Occipital lobe (tissue), 2 donors: Measurements from ENCODE around the gene SLC25A26. TPM values are rescaled to one million over a fixed set of nuclear protein-coding genes. Genes with fewer than 3 reads are reported as not detected.
"Not testable (repeated sequence)": the region's sequence is repeated elsewhere in the genome, so short reads cannot be mapped to it uniquely, and the experiment has no call there.

ENCODE experiments used
- DNase-seq: peaks from one replicate; lab custom pipeline; 2025; lab: John Stamatoyannopoulos, UW
- total RNA-seq: library from RNA; depleted of rRNA; stranded (reverse); fragments of >200 nt; gene quantifications from one replicate; pipeline ENCODE4 v1.2.3, GENCODE V29; 2014

Gene SLC25A26
- total RNA-seq, 1 donor from 2014 or later, result 39.0 TPM

DNA sequence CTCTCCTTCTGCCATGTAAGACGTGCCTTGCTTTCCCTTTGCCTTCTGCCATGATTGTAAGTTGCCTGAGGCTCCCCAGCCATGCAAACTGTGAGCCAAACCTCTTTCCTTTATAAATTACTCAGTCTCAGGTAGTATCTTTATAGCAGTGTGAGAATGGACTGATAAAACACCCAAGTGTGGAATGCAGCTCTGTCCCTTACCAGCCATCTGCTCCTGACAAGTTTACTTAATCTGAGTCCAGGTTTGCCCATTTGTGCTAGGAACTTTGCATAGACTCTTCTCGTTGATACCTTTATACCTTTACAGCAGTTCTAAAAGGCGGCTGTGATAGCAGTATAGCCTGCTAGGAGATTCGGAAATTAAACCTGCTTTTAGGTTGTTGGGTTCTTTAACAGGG lies 48.1 kb downstream of the SLC25A26 start:
- DNase-seq, result no peak

DNA sequence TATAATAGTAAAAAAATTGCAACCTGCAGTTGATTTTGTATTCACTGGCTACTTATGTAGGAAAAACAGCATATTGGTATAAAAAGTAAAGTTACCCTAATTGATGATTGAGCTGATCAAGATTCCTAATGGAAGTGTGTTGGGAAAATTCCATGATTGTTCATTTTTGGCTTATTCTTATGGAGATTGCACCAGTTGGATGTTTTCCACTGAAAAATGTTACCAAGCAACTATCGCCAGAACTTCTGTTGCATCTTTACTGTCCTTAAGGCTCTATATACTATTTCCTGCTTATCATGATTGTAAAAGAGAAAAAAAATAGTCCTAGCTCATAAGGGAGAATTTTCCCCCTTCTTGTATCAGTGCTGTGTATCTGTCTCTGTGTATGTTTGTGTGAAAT lies 48.6 kb downstream of the SLC25A26 start:
- no peak for DNase-seq

DNA sequence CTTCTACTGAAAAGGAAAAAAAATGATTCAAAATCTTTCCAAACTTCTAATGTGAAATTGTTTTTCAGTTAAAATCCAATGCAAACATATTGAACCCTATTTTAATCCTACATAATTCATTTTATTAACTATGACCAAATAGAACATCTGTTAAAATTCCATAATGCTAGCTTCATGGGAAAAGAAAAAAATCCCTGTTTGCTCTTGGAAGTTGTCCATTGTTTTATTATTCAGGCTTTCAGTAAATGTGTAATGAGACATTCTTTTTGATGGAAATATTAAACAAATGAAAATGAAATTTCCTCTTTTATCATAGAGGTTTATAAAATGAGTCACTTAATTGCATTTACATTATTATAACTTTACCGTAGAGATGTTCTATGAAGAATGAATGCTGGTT lies 49.5 kb downstream of the SLC25A26 start:
- no peak for DNase-seq

DNA sequence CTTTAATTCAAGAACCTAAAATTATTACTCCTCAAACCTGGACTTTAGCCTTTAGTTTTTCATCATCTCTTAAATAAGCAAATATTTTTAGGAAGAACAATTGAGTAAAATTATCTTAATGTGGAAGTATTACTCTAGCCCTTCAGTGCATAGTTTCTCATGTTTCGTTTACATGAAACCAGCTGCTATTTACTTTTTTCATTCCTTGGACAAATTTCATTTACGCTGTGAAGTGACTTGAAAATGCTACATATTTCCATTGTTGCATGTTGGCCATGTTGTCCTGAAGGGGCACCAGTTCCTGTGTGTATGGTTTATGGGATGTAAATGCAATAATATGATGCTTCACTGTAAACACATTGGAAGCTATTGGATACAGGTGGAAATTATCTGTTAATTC lies 49.9 kb downstream of the SLC25A26 start:
- no peak for DNase-seq

DNA sequence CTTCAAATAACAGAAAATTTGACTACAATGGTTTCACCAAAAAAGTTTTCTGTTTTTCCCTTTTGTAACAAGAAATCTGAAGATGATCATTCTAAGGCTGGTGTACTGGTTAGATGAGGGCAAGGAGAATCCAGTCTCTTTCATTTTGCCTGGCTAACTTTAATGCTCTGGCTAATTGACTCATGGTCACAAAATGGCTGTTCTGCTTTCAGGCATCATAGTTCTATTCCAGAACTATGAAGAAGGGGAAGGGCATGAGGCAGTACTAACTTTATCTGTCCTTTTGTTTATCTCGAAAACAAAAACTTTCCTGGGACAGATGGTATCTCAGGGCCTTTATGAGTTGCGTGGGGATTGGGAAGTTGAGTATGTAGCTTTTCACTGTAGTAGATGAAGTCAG lies 50.4 kb downstream of the SLC25A26 start:
- no peak for DNase-seq

DNA sequence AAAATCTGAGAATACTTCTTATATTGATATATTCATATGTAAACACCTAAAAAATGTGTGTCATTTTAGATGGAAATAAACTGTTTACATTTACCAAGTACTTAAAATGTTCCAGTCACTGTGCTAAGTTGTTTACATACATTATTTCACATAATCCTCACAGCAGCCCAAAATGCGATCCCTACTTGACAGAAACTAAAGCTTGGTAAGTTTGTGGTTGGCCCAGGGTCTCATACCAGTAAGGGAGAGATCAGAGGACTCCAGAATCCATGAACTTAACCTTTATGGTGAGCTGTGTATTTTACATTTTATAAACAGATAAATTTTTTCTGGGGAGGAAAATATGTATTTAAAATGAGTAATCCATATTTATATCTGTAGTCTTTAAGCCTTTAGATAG lies 51.2 kb downstream of the SLC25A26 start:
- no peak for DNase-seq

DNA sequence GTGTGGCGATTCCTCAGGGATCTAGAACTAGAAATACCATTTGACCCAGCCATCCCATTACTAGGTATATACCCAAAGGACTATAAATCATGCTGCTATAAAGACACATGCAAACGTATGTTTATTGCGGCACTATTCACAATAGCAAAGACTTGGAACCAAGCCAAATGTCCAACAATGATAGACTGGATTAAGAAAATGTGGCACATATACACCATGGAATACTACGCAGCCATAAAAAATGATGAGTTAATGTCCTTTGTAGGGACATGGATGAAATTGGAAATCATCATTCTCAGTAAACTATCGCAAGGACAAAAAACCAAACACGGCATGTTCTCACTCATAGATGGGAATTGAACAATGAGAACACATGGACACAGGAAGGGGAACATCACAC lies 54.0 kb downstream of the SLC25A26 start:
- not testable (repeated sequence) for DNase-seq

DNA sequence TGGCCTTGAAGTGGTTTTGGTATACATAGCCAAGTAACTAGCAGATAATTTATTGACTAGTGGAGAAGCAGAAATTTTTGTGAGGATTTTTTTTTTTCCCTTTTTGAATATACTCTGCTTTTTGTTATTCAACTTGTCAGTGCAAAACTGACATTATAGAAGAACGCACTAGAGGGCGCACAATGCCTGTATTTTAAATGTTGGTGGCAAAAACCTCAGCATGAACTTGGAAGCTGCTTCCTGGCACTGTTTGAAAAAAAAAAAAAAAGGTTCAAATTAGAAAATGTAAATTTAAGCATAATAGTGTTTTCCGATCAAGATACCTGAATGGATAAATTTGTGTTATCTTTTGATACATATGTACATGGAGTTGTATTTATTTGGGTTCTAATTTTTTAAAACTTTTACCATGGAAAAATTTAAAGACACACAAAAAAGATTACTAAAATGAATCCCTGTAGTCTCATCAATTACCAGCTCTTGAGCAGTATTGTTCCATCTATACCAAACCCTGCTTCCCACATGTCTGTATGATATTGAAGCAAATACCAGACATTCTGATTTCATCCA lies 56.0 kb downstream of the SLC25A26 start:
- peak; percentile 25 for DNase-seq

DNA sequence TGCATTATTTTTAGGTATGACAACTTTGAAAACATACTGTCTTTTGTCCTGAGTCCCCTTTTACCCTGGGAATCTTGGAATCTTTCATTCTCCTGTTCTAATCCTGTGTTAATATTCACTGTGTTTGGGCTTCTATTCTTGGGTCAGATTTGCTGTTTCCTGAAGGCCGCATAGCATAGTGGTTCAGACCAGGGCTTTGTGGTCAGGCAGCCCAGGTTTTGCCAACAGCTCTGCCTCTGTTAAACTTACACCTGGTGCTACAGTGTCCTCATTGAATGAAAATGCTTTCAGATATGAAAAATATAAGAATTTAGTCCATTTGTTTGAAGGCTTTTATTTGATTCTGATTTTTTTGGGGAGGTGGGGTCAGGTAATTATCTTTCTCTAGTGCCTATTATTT lies 58.4 kb downstream of the SLC25A26 start:
- DNase-seq, result no peak

DNA sequence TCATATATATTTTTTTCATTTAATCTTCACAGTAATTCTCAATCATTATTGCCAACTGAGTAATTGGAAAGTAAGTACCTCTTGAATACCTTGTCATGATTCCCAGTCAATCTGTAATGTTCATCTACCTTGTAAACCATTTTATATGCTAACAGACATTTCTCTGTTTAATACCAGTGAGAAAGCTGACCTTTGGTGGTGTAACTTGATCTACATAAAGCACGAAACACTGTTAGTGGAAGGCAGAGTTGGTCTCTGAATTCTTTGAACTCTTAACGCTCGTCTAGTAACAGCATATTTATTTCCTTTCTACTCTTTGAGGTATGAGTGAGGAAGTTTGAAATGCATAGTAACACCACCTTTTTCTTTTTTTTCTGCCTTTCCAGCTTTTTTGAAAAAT lies 59.5 kb downstream of the SLC25A26 start:
- no peak for DNase-seq

DNA sequence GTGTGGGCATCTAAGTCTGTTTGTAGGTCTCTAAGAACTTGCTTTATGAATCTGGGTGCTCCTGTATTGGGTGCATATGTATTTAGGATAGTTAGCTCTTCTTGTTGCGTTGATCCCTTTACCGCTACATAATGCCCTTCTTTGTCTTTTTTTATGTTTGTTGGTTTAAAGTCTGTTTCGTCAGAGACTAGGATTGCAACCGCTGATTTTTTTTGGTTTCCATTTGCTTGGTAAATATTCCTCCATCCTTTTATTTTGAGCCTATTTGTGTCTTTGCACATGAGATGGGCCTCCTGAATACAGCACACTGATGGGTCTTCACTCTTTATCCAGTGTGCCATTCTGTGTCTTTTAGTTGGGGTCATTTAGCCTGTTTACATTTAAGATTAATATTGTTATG lies 71.1 kb downstream of the SLC25A26 start:
- not testable (repeated sequence) for DNase-seq

DNA sequence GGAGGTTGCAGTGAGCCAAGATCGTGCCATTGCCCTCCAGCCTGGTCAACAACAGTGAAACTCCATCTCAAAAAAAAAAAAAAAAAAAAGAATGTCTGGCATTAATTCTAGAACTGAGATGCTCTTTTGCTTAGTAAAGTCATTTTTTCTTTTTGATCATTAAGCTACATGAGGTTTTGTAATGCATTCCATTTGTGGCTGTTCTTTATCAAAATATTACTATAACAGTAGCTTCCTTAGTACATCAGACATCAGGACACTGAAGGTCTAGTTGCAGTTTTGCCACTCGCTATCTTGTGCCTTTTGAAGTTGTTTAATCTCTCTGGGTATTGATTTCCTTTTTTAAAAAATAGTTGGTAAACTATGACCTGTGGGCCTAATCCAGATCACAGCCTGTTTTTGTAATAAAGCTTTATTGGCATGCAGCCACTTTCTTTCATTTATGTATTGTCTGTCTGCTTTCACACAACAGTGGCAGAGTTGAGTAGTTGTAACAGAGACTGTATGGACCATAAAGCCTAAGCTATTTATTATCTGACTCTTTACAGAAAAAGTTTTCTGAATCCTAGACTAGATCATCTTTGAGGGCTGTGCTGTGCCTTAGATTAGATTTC lies 76.6 kb downstream of the SLC25A26 start:
- no peak for DNase-seq

DNA sequence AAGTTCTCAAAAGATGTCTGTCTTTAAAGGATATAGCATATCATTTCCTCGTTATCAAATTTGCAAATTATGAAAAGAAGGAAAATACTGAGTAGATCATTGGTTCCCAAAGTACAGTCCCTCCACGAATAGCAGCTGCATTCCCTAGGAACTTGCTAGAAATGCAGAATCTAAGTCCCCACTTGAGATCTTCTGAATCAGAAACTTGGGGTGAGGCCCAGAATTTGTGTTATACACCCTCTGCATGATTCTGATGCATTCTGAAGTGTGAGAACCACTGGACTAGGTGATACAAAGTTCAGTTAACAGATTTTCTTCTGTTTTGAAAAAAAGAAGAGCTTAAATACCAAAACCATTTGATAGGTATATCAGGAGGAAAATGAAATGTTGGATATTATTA lies 77.1 kb downstream of the SLC25A26 start:
- DNase-seq, result no peak

DNA sequence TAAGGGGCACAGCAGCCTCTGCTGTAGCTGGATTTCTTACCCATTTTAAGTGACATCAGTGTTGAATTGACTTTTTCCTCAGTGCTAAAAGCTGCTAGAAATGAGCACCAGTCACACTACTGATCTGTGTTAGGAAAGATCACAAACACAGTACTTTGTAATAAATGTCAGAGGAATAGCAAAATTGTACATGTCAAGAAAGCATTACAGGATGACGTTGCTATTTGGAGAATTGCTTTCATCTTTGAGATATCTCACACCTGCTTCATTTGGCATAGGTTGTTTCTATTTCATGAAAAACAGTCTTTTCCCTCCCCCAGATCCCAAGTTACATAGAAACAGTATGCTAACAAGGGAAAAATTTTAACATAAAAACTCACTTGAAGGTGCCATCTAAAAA lies 77.8 kb downstream of the SLC25A26 start:
- DNase-seq, result no peak

DNA sequence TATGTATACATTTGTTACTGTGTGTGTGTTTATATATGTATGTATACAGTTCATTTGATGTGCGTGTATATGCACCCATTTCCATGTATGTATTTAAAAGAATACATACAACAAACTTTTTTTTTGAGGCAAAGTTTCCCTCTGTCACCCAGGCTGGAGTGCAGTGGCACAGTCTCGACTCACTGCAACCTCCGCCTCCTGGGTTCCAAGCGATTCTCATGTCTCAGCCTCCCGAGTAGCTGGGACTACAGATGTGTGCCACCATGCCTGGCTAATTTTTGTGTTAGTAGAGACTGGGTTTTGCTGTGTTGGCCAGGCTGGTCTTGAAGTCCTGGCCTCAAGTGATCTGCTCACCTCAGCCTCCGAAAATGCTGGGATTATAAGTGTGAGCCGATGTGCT lies 78.3 kb downstream of the SLC25A26 start:
- DNase-seq, result not testable (repeated sequence)

DNA sequence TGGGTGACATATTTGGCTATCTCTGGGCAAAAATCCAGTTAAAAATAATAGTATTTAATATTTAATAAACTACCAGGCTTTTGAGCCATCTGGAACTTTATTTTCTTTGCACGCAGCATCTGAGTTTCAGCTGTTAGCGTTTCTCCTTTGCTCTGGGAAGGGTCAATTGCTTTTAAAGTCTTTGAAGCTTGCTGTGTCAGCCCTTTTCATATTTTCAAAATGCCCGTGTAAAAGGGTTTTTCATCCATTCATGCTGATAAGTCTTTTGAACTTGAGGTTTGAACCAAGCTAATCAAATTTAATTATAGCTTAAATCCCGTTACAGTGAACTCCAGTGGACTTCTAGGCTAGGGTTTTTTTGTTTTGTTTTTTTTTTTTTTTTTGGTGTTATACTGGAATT lies 79.1 kb downstream of the SLC25A26 start:
- DNase-seq, result no peak

DNA sequence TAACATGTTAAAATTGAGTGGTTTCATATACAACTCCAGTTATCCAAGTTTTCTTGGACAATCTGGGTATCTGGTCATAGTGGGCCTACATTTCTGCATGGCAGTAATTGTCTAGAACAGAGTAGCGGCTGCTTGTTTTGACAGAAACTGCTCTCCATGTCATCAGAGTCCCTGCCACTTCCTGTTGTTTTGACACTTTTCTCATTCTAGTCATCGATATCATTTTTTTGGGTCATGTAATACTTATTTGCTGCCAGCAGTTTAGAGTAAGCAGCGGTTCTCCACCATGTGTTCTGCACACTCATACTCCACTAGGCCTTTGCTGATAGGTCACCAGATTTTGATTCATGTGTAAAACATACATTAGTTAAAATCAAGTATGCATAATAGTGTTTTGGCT lies 81.5 kb downstream of the SLC25A26 start:
- DNase-seq, result no peak

DNA sequence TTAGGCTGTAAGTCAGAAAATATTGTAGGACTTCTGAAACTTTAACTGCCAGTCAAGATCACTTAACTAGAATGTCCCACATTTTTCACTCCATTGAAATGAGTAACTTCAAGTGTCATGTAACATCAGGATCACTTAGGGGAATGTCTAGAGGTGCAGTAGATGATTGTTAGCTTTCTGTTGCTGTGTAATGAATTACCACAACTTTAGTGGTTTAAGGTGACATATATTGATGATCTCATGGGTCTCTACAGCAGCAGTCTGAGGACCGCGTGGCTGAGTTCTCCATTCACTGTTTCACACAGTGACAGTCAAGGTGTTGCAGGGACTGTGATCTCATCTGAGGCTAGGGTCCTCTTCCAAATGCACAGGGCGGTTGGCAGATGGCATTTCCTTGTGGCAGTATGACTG lies 82.7 kb downstream of the SLC25A26 start:
- DNase-seq, result no peak

DNA sequence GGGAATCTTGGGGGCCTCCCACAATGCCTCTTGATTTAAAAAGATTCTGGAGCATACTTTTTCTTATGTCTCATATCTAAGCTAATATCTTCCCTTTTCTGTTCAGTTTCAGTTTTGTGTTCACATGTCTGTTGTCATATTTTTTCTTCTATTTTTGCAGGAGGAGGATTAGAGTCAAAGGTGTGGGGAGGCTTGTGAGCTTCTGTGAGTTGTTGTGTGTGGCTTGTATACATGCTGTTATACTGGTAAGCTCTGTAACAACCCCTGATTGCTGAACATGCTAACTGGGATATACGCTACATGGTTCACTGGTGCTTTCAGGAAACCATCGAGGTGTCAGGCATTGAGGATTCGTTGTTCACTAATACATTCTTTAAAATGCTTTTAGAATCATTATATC lies 83.5 kb downstream of the SLC25A26 start:
- no peak for DNase-seq

DNA sequence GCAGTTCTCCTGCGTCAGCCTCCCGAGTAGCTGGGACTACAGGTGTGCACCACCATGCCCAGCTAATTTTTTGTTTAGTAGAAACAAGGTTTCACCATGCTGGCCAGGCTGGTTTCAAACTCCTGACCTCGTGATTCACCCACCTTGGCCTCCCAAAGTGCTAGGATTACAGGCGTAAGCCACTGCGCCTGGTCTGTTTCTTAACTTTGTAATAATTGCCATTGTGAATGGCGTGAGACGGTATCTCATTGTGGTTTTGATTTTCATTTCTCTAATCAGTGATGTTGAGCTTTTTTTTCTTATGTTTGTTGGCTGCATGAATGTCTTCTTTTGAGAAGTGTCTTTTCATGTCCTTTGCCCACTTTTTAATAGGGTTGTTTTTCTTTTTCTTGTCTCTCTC lies 85.3 kb downstream of the SLC25A26 start:
- not testable (repeated sequence) for DNase-seq

DNA sequence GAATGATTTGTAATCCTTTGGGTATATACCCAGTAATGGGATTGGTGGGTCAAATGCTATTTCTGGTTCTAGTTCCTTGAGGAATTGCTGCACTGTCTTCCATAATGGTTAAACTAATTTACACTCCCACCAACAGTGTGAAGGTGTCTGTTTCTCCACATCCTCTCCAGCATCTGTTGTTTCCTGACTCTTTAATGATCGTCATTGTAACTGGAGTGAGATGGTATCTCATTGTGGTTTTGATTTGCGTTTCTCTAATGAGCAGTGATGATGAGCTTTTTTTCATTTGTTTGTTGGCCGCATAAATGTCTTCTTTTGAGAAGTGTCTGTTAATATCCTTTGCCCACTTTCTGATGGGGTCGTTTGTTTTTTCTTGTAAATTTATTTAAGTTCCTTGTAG lies 86.2 kb downstream of the SLC25A26 start:
- DNase-seq, result not testable (repeated sequence)

DNA sequence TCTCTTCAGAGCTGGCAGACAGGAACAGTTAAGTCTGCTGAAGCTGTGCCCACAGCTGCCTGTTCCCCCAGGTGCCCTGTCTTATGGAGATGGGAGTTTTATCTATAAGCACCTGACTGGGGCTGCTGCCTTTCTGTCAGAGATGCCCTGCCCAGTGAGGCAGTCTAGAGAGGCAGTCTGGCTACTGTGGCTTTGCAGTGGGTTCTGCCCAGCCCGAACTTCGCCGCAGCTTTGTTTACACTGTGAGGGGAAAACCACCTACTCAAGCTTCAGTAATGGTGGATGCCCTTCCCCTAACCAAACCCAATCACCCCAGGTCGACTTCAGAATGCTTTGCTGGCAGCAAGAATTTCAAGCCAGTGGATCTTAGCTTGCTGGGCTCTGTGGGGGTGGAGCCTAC lies 91.2 kb downstream of the SLC25A26 start:
- DNase-seq, result no peak

DNA sequence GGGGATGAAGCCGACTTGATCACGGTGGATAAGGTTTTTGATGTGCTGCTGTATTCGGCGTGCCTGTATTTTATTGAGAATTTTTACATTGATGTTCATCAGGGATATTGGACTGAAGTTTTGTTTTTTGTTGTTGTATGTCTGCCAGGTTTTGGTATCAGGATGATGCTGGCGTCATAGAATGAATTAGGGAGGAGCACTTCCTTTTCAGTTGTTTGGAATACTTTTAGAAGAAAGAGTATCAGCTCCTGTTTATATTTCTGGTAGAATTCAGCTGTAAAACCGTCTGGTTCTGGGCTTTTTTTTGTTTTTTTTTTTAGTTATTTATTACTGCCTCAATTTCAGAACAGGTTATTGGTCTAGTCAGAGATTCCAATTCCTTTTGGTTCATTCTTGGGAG lies 93.7 kb downstream of the SLC25A26 start:
- no peak for DNase-seq
